HG02588 (cell line): ENCODE results near the gene LOXL3.

Experiments
- ATAC-seq: cut with Tn5 transposase; IDR thresholded peaks from one replicate; pipeline ENCODE4 v1.9.1; 2021; ENCODE audit warnings: mild to moderate bottlenecking, moderate library complexity; ENCODE audit not compliant: unreplicated experiment

The LOXL3 gene

DNA sequence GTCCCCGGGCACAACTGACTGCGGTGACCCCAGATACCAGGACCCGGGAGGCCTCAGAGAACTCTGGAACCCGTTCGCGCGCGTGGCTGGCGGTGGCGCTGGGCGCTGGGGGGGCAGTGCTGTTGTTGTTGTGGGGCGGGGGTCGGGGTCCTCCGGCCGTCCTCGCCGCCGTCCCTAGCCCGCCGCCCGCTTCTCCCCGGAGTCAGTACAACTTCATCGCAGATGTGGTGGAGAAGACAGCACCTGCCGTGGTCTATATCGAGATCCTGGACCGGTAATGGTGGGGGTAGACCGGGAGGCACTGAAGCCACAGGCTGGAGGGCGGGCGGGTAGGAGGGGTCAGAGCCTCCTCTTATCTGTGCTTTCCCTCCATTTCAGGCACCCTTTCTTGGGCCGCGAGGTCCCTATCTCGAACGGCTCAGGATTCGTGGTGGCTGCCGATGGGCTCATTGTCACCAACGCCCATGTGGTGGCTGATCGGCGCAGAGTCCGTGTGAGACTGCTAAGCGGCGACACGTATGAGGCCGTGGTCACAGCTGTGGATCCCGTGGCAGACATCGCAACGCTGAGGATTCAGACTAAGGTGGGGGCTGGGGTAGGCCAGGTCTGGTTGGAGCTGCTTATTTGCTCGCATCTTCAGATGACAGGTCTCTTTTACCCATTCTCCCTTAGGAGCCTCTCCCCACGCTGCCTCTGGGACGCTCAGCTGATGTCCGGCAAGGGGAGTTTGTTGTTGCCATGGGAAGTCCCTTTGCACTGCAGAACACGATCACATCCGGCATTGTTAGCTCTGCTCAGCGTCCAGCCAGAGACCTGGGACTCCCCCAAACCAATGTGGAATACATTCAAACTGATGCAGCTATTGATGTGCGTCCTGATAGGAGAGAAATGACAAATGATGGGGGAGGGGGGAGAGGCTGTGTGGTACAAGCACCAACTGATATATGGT lies 23.2 kb downstream of the LOXL3 start:
- ATAC-seq = peak; percentile 27

DNA sequence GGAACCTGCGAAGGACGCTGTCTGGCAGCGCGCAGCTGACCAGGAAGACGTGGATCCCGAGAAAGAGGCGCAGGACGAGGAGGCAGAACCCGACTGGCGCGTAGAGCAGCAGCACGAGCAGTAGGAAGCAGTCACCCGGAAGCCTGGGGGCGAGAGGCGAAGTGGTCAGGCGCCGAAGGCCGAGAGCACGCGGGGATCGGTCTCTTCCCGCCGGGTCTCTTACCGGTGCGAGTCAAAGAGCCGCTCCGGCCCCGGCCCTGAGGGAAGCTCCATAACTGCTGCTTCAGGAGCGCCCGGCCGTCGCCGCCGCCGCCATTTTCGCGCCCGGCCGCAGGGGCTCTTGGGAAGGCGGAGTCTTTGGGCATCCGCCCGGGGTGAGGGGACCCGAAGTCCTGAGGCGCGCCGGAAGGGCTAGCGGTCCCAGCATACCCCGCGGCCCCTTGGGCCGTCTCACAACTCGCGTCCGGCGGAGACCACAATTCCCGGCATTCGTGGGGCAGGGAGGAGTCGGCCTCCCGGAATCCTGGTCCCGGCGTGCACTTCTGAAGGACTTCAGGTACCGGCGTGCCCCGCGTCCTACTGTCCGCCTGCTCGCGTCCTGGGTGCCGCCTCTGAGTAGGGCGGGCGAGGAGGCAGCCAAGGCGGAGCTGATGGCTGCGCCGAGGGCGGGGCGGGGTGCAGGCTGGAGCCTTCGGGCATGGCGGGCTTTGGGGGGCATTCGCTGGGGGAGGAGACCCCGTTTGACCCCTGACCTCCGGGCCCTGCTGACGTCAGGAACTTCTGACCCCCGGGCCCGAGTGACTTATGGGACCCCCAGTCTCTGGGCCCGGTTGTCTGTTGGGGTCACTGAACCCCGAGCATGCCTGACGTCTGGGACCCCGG lies 24.1 kb downstream of the LOXL3 start, which contains the start of the genes AUP1 and HTRA2:
AUP1 (minus strand) TSS at position 350 of the 882 bp plus-strand sequence; CDS start at position 273, 77 bp downstream.
HTRA2 (plus strand) TSS at position 577 of the 882 bp plus-strand sequence; CDS start at position 651, 74 bp downstream.
- ATAC-seq = peak; percentile 79

DNA sequence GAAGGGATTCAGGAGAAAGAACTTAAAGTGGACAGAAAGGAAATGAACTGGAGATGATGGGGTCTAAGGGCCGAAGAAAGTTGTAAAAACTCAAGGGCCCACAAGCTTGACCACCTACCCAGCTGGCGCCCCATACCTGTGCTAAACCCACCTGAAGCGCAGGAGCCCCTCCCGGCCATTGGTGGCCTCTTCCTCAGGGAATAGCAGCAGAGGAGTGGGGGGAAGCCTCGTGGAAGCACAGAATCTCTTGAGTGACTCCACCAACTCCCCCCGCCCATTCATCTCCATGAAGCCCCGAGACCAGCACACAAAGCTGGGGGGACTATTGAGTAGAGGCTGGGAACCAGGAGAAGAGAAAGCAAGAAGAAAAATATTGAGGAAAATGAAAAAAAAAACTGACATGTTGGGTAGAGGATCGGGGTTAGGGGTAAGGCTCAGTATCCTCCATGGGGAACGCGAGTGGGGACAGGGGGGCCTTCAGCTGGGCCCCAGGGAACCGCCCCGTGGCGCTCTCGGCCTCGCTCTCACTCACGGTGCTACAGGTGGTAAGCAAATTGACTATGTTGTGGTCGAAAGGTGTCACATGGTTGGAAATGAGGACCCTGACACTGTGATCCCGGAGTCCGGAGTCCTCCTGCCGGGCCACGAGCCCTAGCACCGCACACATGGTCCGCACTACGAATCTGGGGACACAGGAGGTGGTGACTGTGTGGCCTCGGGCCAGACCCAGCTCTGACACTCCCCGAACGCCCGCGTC lies 25.0 kb downstream of the LOXL3 start:
- ATAC-seq = peak; percentile 7

DNA sequence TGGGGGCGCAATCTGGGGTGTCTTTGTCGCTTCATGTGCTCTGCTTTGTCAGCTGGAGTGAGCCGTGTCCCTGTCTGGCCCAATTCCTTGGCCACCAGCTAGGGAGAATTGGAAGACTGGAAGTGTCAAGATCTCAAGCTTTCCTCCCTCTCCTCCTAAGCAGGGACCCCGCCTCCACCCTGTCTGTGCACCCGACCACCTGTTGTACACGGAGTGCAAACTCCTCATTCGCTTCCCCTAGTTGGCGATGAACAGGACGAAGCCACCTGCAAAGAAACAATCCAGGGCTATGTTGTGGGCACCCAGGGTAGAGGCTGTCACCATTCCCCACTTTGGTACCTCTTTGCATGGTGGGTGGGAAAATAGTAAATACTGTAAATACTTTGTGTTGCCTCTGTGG lies 26.0 kb downstream of the LOXL3 start:
- no peak for ATAC-seq

DNA sequence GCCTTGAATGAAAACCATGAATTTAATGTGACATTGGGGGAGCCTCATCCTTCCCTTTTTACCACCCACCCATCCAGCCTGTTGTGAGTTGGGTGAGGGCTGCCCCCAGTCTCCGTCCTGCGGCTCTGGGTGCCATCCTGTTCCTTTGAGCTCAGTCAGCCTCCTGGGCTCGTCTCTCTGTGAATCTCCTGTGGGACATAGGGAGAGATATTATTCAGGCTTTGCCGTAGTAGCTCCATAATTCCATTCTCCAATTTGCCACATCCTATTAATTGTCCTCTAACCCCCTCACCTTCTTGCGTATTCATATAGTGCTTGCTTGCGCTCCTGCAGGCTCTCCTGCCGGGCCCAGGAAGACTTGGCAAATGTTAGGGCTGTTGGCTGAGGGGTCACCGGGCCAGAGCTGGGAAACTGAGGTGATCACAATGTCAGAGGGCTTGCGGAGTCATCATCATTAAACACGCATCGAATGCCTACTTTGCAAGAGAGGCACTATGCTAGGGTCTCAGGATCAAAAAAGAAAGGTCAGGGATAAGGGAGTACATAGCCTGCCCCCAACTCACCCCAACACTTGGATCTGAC lies 27.0 kb downstream of the LOXL3 start:
- no peak for ATAC-seq

DNA sequence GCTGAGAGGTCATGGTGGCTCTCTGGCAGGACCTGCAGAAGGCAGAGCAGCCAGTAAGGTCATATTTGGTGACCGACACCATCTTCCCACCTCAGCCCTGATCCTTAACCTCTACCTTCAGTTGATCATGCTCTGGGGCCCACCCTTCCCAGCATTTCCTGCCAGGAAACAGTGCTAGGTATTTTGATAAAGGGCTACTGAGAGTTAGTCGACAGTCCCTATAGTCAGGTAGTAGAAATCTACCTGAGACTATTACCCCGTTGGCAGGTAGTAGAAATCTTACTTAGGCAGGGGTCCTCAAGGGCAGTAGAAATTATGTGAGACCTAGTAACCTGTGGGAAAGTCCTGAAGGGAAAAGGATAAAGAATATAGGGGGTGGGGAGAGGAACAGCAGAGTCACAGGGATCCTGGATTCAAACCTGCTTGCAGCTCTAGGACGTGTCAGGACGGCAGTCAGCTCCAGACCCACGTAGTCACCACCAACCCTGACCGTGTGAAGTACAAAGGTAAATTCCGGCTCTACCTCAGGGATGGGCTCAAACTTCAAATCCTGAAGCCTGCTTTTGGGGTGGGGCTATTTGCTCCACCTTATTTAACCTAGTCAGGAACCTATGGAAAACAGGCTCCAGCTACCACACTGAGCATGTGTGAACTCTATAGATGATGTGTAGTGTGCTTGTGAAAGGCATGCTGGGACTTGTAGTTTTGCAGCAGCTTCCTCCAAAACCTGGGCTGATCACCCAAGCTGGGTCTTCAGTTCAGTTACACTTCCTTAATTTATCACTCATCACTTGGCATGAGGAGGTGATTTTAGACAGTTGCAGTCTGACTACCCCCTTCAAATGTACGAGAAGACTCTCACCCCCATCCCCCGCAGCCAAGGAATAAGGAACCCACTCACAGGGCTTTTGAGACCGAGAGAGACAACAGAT lies 27.8 kb downstream of the LOXL3 start, which contains the start of gene DQX1:
DQX1 (minus strand) TSS at position 515 of the 932 bp plus-strand sequence; CDS start at position 13, 502 bp downstream.
- no peak for ATAC-seq

DNA sequence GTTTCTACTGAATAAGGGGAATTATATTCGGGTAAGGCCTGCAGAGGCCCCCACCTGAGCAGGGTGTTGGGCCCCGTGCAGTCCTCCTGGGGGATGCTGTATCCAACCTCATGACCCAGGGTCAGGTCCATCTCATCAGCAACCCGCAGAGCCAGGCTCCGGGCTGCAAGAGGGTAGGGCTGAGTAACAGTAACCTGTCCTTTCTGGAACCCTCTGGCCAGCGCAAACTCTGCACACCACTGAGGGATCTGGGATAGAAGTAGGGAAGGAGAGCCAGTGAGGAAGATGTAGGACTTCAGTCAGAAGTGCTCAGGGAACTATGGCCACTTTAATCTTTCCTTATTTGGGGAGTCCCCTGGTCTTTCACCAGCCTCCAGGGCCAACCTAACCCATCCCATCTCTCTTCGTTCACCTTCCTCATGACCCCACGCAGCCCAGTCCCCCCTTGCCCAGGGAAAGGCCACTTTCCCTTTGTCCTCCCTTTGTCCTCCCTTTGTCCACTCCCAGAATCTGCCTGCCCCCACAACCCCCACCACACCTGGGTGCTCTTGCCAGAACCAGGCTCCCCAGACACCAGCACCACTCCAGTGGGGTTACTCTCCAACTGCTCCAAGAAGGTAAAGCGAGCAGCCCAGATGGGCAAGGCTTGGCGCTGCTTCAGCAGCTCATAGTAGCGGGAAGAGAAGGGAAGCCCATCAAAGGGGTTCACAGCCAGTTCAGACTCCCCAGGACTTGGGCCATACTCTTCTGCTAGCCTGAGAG lies 28.6 kb downstream of the LOXL3 start:
- no peak for ATAC-seq

DNA sequence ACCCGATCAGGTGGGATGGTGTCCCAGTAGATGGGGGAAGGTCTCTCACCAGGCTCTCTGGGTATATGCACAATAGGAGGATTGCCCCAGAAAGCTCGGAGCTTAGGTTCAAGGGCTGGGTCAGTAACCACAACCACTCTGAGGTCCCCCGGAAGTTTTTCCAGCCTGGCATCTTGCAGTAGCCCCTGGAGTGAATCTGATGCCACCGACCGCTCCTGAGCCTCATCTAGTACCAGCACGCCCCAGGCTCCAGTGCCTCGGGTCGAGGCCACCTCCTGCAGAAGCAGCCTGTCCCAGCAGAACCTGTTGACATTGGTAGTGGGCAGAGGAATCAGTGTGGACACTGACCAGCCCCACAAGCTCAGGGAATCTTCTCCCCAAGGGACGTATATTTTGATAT lies 29.7 kb downstream of the LOXL3 start:
- no peak for ATAC-seq

DNA sequence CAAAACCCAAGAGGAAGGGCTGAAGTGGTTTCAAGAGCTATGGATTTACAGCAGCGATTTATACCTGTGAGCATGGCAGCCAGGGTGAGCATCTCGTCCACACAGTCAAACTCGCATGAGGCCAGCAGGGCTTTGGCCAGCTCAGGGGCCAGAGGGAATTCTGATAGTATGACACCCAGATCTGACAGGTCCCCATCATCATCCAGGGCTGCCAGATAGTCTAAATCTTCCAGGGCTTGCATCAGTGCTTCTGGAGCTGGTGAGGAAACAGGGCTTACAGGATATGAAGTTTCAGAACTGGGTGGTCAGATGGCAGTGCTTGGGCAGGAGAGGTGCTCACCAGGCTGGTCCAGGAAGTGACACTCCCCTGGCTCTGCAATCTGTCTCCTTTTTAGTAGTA lies 31.2 kb downstream of the LOXL3 start:
- ATAC-seq = no peak

DNA sequence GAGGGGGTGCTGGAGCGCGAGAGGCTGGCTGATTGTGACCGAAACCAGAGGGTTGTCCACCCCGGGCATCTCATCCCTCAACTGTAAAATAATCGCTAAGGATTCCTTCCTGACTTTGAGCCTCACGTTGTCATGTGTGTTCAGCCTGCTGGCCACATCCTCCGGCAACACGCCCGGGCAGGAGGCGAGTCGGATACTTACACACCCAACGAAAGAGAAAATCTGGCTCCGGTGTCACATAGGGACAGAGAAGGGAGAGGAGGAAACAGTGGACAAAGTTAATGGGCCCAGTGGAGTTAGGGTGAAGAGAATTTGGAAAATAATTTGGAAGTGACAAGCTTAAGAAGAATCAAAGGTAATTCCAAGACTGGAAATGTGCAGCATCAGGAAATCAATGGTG lies 37.1 kb downstream of the LOXL3 start:
- no peak for ATAC-seq

DNA sequence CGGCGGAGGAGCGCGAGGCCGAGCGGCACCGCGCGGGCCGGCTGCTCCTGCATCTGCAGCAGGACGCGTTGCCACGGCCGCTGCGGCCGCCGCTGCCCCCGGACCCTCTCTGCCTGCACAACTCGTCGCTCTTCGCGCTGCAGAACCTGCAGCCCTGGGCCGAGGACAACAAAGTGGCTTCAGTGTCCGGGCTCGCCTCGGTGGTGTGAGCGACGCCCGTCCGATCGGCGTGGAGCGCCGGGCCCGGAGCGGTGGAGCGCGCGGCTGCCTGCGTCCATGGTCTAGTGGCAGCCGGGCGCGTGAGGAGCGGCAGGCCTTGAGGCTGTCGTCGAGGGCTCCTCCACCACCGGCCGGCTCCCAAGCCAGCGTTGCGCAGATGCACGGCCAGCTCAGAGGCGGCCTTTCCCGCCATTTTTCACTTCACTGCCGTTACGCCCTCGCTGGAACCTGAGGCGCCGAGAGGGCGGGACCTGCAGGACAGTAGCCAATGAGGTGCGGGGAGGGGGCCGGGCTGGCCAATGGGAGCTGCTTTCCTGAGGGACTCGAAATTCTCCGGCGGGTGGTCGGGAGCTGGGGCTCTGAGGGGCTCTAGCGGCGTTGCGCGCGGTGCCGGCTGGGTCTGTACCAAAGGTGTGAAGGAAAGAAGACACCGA lies 37.6 kb downstream of the LOXL3 start:
- no peak for ATAC-seq

DNA sequence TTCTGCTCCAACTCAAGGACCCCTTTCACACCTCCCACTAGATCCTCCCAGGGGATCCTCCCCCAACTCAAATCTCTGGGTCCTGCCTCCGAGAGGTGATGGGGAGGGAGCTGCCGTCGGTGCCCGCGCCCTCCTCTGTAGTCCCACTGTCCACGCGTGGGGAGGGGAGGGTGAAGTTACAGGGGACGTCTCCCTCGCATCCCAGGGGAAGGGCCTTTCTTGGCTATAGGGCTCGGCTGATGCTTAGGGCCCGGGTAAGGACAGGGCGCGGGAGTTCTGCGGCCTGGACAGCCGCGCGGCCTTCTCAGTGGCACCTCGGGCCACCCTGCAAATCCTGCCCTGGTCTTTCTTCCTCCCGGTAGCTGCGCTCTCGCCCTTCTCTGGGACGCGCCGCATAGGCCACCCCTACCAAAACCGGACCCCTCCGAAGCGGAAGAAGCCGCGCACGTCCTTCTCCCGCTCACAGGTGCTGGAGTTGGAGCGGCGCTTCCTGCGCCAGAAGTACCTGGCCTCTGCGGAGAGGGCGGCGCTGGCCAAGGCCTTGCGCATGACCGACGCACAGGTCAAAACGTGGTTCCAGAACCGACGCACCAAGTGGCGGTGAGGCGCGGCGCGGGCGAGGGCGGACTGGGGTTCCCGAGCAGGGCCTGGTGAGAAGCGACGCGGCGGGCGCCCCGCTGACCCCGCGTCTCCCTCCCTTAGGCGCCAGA lies 38.3 kb downstream of the LOXL3 start:
- ATAC-seq = no peak

DNA sequence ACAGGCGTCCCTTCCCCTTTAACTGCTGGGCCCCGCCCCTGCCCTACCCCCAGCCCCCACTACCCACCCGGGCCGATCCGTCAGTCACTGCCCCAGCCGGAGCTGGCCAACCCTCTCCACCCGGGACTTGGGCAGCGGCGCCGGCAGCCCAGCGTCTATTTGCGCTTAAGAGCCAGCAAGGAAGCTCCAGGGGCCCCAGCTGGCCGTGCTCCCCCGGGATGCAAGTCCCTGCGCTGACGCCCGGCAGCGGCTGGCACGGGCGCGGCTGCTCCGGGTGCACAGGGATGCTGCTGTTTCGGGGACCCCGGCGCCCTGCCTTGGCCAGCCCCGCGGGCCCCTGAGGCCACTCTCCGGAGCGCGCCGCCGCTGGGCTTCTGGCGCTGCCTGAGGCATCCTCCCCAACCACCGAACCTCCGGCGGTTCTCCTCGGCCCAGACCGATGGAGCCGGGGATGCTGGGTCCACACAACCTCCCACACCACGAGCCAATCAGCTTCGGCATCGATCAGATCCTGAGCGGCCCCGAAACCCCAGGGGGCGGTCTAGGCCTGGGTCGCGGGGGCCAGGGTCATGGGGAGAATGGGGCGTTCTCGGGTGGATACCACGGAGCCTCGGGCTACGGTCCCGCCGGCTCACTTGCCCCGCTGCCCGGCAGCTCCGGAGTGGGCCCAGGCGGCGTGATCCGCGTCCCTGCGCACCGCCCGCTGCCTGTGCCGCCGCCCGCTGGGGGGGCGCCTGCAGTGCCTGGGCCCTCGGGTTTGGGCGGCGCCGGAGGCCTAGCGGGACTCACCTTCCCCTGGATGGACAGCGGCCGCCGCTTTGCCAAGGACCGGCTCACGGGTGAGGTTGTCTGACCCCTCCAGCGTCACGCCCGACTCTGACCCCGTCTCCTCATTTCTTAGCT lies 39.1 kb downstream of the LOXL3 start, which contains the start of gene TLX2:
TLX2 (plus strand) TSS at position 83 of the 903 bp plus-strand sequence; CDS start at position 440, 357 bp downstream.
- ATAC-seq = no peak

DNA sequence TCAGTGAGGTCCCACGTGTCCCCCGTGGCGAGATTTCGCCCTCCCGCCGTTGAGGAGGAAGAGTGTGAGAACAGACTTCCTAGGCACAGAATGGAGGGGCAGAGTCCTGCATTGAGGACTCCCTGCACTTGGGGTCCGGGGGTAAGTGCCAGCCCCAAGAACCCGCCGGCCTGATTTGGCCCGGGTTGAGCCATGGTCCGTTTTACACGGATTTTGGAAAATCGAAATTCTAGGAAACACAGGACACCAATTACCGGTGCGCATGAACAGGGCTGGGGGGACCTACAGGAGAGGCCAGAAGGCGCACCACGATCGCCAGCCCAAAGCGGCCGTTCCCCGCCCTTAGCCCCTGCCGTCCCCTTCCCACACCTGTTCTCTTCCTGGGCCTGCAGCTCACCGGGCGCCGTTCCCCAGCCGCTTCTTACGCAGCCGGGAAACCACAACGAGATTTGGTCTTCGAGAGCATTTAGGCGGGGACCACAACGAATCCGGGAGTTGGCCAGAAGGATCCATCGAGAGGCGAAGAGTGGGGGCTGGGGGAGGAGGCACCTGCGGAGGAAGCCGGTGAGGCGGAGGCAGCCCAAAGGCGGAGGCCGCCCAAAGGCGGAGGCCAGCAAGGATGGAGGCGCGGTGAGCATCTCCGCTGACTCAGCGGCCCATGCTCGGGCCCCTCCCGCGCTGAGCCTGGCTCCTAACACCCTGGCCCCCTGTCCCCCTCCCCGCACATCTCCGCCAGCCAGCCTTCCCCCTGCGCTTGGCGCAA lies 40.0 kb downstream of the LOXL3 start:
- ATAC-seq = no peak
